ENCODE data around the gene CCDC88A. TPM values are rescaled to one million over a fixed set of nuclear protein-coding genes. Genes with fewer than 3 reads are reported as not detected.
"Not testable (repeated sequence)": the region's sequence is repeated elsewhere in the genome, so short reads cannot be mapped to it uniquely, and the experiment has no call there.

The CCDC88A gene
- total and polyA plus RNA-seq, 2 experiments from 2014 or later = 12.2 to 31.0 TPM

DNA sequence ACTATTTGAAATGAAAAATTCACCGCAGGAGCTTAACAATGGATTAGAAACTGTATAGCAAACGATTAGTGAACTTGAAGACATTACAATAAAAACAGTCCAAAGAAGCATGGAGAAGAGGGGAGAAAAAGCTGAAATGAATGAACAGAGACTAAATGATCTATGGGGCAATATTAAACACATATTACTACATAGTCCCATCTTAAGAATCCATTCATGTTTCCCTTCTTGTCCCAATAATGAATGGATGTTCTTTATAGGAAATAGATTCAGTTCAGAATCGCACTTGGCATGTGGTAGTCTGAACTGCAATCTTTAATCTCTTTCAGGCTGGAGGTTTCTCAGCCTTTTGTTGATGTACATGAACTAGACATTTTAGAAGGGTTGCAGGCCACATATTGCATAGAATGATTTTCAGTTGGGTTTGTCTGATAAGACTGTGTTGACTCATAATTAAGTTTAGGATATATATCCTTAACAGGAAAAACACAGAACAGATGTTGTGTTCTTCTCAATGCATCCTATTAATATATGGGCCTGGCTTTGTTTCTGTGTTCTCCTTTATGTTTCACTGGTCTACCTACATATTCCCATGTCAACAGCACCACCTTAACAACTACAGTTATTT lies 27.9 kb downstream of the CCDC88A start:
- no peak overlapping the region for H3K4me3 ChIP-seq
- no peaks in the 10 kb centered on the region for H3K36me3 ChIP-seq (replicated peaks; ENCODE audit: insufficient read depth, low read depth)
- H3K9me2 ChIP-seq (replicated peaks; ENCODE audit: insufficient read depth) = no peaks in the 10 kb centered on the region
- H4K20me1 ChIP-seq (ENCODE audit: insufficient read depth, poor library complexity, severe bottlenecking) = no peaks in the 10 kb centered on the region
- H2AFZ ChIP-seq = no peak overlapping the region
- H3K79me2 ChIP-seq = no peaks in the 10 kb centered on the region
- DNase-seq (ENCODE audit: low spot score) = no peak
- H3K9me3 ChIP-seq (ENCODE audit: low read depth) = no peaks in the 10 kb centered on the region
- no peaks in the 10 kb centered on the region for H3K4me1 ChIP-seq (ENCODE audit: insufficient read depth)
- no peaks in the 10 kb centered on the region for H3K27me3 ChIP-seq
- TF ChIP-seq EZH2phosphoT487 (IDR thresholded peaks at IDR 0.05; ENCODE audit: low read depth, severe bottlenecking, unreplicated experiment) (no peak), EZH2 (IDR thresholded peaks at IDR 0.05; ENCODE audit: borderline replicate concordance) (no peak)
- TF ChIP-seq, protein P1, sequence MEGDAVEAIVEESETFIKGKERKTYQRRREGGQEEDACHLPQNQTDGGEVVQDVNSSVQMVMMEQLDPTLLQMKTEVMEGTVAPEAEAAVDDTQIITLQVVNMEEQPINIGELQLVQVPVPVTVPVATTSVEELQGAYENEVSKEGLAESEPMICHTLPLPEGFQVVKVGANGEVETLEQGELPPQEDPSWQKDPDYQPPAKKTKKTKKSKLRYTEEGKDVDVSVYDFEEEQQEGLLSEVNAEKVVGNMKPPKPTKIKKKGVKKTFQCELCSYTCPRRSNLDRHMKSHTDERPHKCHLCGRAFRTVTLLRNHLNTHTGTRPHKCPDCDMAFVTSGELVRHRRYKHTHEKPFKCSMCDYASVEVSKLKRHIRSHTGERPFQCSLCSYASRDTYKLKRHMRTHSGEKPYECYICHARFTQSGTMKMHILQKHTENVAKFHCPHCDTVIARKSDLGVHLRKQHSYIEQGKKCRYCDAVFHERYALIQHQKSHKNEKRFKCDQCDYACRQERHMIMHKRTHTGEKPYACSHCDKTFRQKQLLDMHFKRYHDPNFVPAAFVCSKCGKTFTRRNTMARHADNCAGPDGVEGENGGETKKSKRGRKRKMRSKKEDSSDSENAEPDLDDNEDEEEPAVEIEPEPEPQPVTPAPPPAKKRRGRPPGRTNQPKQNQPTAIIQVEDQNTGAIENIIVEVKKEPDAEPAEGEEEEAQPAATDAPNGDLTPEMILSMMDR (IDR thresholded peaks at IDR 0.05; ENCODE audit: poor library complexity) = no peak
- H3K27ac ChIP-seq = no peak overlapping the region
- 99% methylated on average over 3 of the region's 3 CpGs for WGBS (ENCODE audit: low lambda C conversion rate, missing lambda C conversion rate)
- no peak overlapping the region for H3K4me2 ChIP-seq

DNA sequence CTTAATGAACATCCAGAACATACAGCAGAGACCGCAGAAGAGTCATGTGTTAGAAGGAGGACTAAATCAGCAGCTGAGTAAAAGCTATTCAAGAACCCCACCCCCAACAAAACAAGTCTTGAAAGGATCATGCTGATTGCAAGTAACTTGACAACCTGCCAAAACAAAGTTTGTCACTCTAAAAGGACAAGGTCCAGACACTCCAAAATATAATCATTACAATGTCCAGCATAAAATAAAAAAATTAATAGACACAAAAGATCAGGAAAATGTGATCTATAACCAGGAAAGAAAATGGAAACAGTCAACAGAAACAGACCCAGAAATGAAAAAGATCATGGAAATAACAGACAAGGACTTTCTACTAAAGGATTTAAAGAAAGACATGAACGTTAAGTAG lies 28.5 kb downstream of the CCDC88A start:
- Histone ChIP-seq H3K79me2 (no peaks in the 10 kb centered on the region), H3K4me2 (no peak overlapping the region), H2AFZ (no peak overlapping the region), H3K9me3 (ENCODE audit: low read depth) (no peaks in the 10 kb centered on the region), H3K4me1 (ENCODE audit: insufficient read depth) (no peaks in the 10 kb centered on the region), H3K27me3 (no peaks in the 10 kb centered on the region), H3K4me3 (no peak overlapping the region), H3K36me3 (replicated peaks; ENCODE audit: insufficient read depth, low read depth) (no peaks in the 10 kb centered on the region), H4K20me1 (ENCODE audit: insufficient read depth, poor library complexity, severe bottlenecking) (no peaks in the 10 kb centered on the region), H3K9me2 (replicated peaks; ENCODE audit: insufficient read depth) (no peaks in the 10 kb centered on the region), H3K27ac (no peak overlapping the region)
- 85% methylated on average over 2 of the region's 2 CpGs for WGBS (ENCODE audit: low lambda C conversion rate, missing lambda C conversion rate)
- no peak for TF ChIP-seq EZH2phosphoT487 (IDR thresholded peaks at IDR 0.05; ENCODE audit: low read depth, severe bottlenecking, unreplicated experiment)
- no peak for TF ChIP-seq EZH2 (IDR thresholded peaks at IDR 0.05; ENCODE audit: borderline replicate concordance)
- TF ChIP-seq, protein P1 (IDR thresholded peaks at IDR 0.05; ENCODE audit: poor library complexity) = no peak
- no peak for DNase-seq (ENCODE audit: low spot score)

DNA sequence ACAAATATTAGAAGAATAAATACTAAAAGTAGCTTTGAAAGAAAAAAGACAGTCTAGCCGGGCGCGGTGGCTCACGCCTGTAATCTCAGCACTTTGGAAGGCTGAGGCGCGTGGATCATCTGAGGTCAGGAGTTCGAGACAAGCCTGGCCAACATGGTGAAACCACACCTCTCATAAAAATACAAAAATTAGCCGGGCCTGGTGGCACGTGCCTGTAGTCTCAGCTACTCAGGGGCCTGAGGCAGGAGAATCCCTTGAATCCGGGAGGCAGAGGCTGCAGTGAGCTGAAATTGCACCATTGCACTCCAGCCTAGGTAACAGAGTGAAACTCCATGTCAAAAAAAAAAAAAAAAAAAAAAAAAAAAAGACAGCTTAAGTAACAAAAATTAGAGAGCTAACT lies 34.1 kb downstream of the CCDC88A start:
- not testable (repeated sequence) for H4K20me1 ChIP-seq (ENCODE audit: insufficient read depth, poor library complexity, severe bottlenecking); DNase-seq (ENCODE audit: low spot score); H3K4me2 ChIP-seq; H3K79me2 ChIP-seq; H3K27ac ChIP-seq; H3K9me2 ChIP-seq (replicated peaks; ENCODE audit: insufficient read depth); H3K9me3 ChIP-seq (ENCODE audit: low read depth); H3K27me3 ChIP-seq; H2AFZ ChIP-seq; H3K4me1 ChIP-seq (ENCODE audit: insufficient read depth); H3K4me3 ChIP-seq; H3K36me3 ChIP-seq (replicated peaks; ENCODE audit: insufficient read depth, low read depth)
- WGBS (ENCODE audit: low lambda C conversion rate, missing lambda C conversion rate) = 95% methylated on average over 10 of the region's 10 CpGs

DNA sequence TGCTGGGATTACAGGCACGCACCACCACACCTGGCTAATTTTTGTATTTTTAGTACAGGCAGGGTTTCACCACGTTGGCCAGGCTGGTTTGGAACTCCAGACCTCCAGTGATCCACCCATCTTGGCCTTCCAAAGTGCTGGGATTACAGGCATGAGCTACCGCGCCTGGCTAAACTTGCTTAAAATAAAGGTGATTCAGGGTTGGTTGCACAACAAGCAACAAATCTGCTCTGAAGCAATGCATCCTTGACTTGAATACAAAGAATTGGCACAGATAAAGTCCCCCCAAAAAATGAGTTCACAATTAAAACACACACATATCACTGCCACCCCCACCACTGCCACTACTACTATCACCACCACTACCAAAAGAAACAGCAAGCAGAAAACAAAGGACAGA lies 34.9 kb downstream of the CCDC88A start:
- Histone ChIP-seq H4K20me1 (ENCODE audit: insufficient read depth, poor library complexity, severe bottlenecking) (no peaks in the 10 kb centered on the region), H3K4me2 (no peak overlapping the region), H2AFZ (no peak overlapping the region), H3K4me1 (ENCODE audit: insufficient read depth) (no peaks in the 10 kb centered on the region), H3K9me3 (ENCODE audit: low read depth) (no peaks in the 10 kb centered on the region), H3K79me2 (no peaks in the 10 kb centered on the region), H3K27me3 (no peaks in the 10 kb centered on the region), H3K4me3 (no peak overlapping the region), H3K27ac (no peak overlapping the region), H3K9me2 (replicated peaks; ENCODE audit: insufficient read depth) (no peaks in the 10 kb centered on the region), H3K36me3 (replicated peaks; ENCODE audit: insufficient read depth, low read depth) (no peaks in the 10 kb centered on the region)
- DNase-seq (ENCODE audit: low spot score) = no peak
- TF ChIP-seq EZH2 (IDR thresholded peaks at IDR 0.05; ENCODE audit: borderline replicate concordance) (no peak), EZH2phosphoT487 (IDR thresholded peaks at IDR 0.05; ENCODE audit: low read depth, severe bottlenecking, unreplicated experiment) (no peak)
- TF ChIP-seq, protein P1 (IDR thresholded peaks at IDR 0.05; ENCODE audit: poor library complexity) = no peak
- 93% methylated on average over 4 of the region's 4 CpGs for WGBS (ENCODE audit: low lambda C conversion rate, missing lambda C conversion rate)

All from hepatocyte (in vitro differentiated cells).